HFFc6 (cell line): ENCODE data around the gene TSC22D4. TPM values are rescaled to one million over a fixed set of nuclear protein-coding genes. Genes with fewer than 3 reads are reported as not detected.

Experiments
- DNase-seq: peaks from one replicate; pipeline ENCODE4 v3.0.0-alpha.2; 2018
- H3K27ac Mint-ChIP-seq: 2 replicates; pipeline ENCODE4 v1.8.0; 2020; ENCODE audit warnings: mild to moderate bottlenecking, mixed read lengths
- H3K27me3 Mint-ChIP-seq: 2 replicates; pipeline ENCODE4 v1.8.0; 2021; ENCODE audit warnings: mild to moderate bottlenecking, moderate library complexity, mixed read lengths; ENCODE audit not compliant: insufficient read depth
- H3K36me3 Mint-ChIP-seq: 2 replicates; pipeline ENCODE4 v1.8.0; 2021; ENCODE audit warnings: low read depth, mixed read lengths
- H3K4me1 Mint-ChIP-seq: 2 replicates; pipeline ENCODE4 v1.8.0; 2020; ENCODE audit warnings: low read depth, mixed read lengths
- H3K4me3 Mint-ChIP-seq: 2 replicates; pipeline ENCODE4 v1.8.0; 2020; ENCODE audit warnings: mild to moderate bottlenecking, moderate library complexity, mixed read lengths
- H3K9me3 Mint-ChIP-seq: 2 replicates; pipeline ENCODE4 v1.8.0; 2020; ENCODE audit warnings: mild to moderate bottlenecking, mixed read lengths
- CTCF ChIP-seq: fragments of 200-600 bp; sonication (generic); IDR thresholded peaks from 2 replicates; pipeline ENCODE4 v1.5.0; 2021; ENCODE audit warnings: antibody characterized with exemption, mild to moderate bottlenecking
- total RNA-seq, 6 experiments: library from RNA; stranded (reverse); fragmentation: NEBNext Ultra II Directional; extraction: Animal tissue kit (Norgen Biotek cat#: 25700); gene quantifications; 2 replicates in 1 of 6; 3 replicates in 5 of 6; pipeline ENCODE4 v1.2.3, GENCODE V29; 2021

Gene TSC22D4
- total RNA-seq, 6 experiments from 2014 or later: 50.6 to 54.5 (median 51.7) TPM

GRCh38 chr7:100431286-100431735, 47.7 kb downstream of the TSC22D4 start:
- Mint-ChIP-seq H3K4me1 (peaks cover 38% of the 10 kb centered on the region), H3K9me3 (peaks cover 10% of the 10 kb centered on the region), H3K27ac (peak overlapping the region; percentile 44; the same call in 1 of the 2 replicates), H3K36me3 (peaks cover 31% of the 10 kb centered on the region), H3K27me3 (peaks cover 29% of the 10 kb centered on the region), H3K4me3 (peak overlapping the region; percentile 59)
- DNase-seq: no peak
- no peak for TF ChIP-seq CTCF

GRCh38 chr7:100430493-100431285, 48.3 kb downstream of the TSC22D4 start:
- H3K4me1 Mint-ChIP-seq: peaks cover 38% of the 10 kb centered on the region
- no peak for TF ChIP-seq CTCF
- H3K36me3 Mint-ChIP-seq: peaks cover 31% of the 10 kb centered on the region
- peak overlapping the region; percentile 87 for H3K27ac Mint-ChIP-seq
- DNase-seq: no peak
- peaks cover 10% of the 10 kb centered on the region for H3K9me3 Mint-ChIP-seq
- H3K27me3 Mint-ChIP-seq: peaks cover 27% of the 10 kb centered on the region
- H3K4me3 Mint-ChIP-seq: peak overlapping the region; percentile 91

GRCh38 chr7:100429637-100430492, 49.1 kb downstream of the TSC22D4 start, which contains the start of gene MEPCE:
Gene MEPCE (plus strand): TSS chr7:100429831. CDS start chr7:100430019, 188 bp downstream.
- H3K4me1 Mint-ChIP-seq: peaks cover 33% of the 10 kb centered on the region
- peak within 1 kb of the TSS; percentile 99 for H3K4me3 Mint-ChIP-seq
- TF ChIP-seq CTCF: no peak
- DNase-seq: peak; percentile 97
- H3K36me3 Mint-ChIP-seq: peaks cover 26% of the 10 kb centered on the region
- H3K27me3 Mint-ChIP-seq: peaks cover 27% of the 10 kb centered on the region
- peak within 1 kb of the TSS; percentile 100 for H3K27ac Mint-ChIP-seq
- H3K9me3 Mint-ChIP-seq: peaks cover 10% of the 10 kb centered on the region

- H3K4me1 Mint-ChIP-seq: peaks cover 26% of the 10 kb centered on the region
- DNase-seq: peak; percentile 99
- peaks cover 27% of the 10 kb centered on the region for H3K27me3 Mint-ChIP-seq
- peak overlapping the region; percentile 99 for H3K4me3 Mint-ChIP-seq
- peaks cover 10% of the 10 kb centered on the region for H3K9me3 Mint-ChIP-seq
- peaks cover 19% of the 10 kb centered on the region; the same call in 1 of the 2 replicates for H3K36me3 Mint-ChIP-seq
- peak overlapping the region; percentile 100 for H3K27ac Mint-ChIP-seq
- TF ChIP-seq CTCF: peak; percentile 71
Measured at GRCh38 chr7:100428967-100429636, 49.9 kb downstream of the TSC22D4 start.
